Lower leg skin (tissue), 4 donors: ENCODE measurements around the gene CCDC169. TPM values are rescaled to one million over a fixed set of nuclear protein-coding genes. Genes with fewer than 3 reads are reported as not detected.
"Not testable (repeated sequence)": the region's sequence is repeated elsewhere in the genome, so short reads cannot be mapped to it uniquely, and the experiment has no call there.

ENCODE experiments used
- DNase-seq, 2 donors: peaks; one replicate each; pipeline ENCODE4 v3.0.0-alpha.2; 2019; ENCODE audit warnings: low spot score in 2 of 2
- H3K4me3 ChIP-seq: fragments of 200-600 bp; sonication (generic); 2 replicates; pipeline ENCODE4 v1.5.1; 2017; ENCODE audit warnings: mild to moderate bottlenecking, low read depth; ENCODE audit not compliant: poor library complexity, severe bottlenecking
- CTCF ChIP-seq, 3 donors: fragments of 450-650 bp; IDR thresholded peaks; one replicate each; pipeline ENCODE4 v1.5.1; 2016; ENCODE audit warnings: antibody characterized with exemption in 3 of 3, mild to moderate bottlenecking in 3 of 3, moderate library complexity in 2 of 3
- POLR2A ChIP-seq, 2 donors: fragments of 450-650 bp; IDR thresholded peaks; one replicate each; pipeline ENCODE4 v1.6.1; 2016 to 2017; ENCODE audit warnings: antibody characterized with exemption in 2 of 2, mild to moderate bottlenecking in 1 of 2, moderate library complexity in 1 of 2
- WGBS, 2 donors: methylation state at CpG; one replicate each; pipeline ENCODE4 v1.1.5; 2018; 5-methylcytosine and 5-hydroxymethylcytosine counted together
- intact Hi-C: fragments of 100-400 bp; cut with DNase I; formaldehyde crosslinking; loops from one replicate; pipeline ENCODE4 v1.15.0; 2023; ENCODE audit warnings: low total_unique reads
- total RNA-seq, 4 donors: library from RNA; depleted of rRNA; stranded (reverse); fragments of >200 nt; gene quantifications; one replicate each; pipeline ENCODE4 v1.1.0, GENCODE V29; 2016

CCDC169 gene
- total RNA-seq, 4 donors from 2014 or later: 0.47 to 0.49 TPM; not detected in 2

- no peak for DNase-seq
- no peak overlapping the region for H3K4me3 ChIP-seq
- no peak for TF ChIP-seq CTCF (IDR thresholded peaks at IDR 0.05)
- TF ChIP-seq POLR2A (IDR thresholded peaks at IDR 0.05): no peak
- intact Hi-C loops: loop anchor here (5.0 kb wide), 1 partner anchor 639 kb away; no protein-coding TSS in a partner anchor
Observed at GRCh38 chr13:36332986-36333385, 35.4 kb upstream of the CCDC169 start.

GRCh38 chr13:36332255-36332654 lies 34.6 kb upstream of the CCDC169 start:
- intact Hi-C loops: loop anchor here (5.0 kb wide), 1 partner anchor 640 kb away; no protein-coding TSS in a partner anchor

GRCh38 chr13:36331280-36331679 lies 33.7 kb upstream of the CCDC169 start:
- 81 to 86% methylated on average over 4 of the region's 4 CpGs for WGBS, 2 donors

More at GRCh38 chr13:36332255-36332654, 34.6 kb upstream of the CCDC169 start:
- not testable (repeated sequence) for H3K4me3 ChIP-seq, DNase-seq

DNA sequence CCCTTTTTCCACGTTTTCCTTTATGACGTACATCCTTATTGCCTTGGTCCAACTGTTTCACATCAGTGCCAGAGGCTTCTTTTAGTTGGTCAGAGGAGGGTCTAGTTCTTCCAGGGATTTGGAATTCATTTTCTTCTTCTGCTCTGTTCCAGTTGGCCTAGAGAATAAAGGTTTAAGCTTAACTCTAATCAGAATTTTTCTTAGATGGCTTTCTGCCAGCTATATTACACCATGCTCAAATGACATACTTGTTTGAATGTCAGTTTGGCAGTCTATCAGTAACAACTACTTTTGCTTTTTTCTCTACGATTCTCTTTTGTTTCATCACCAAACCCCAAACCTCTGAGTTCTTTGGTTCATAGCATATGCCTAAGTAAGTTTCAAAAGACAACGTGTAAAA lies 31.7 kb upstream of the CCDC169 start:
- TF ChIP-seq POLR2A (IDR thresholded peaks at IDR 0.05) (no peak), CTCF (IDR thresholded peaks at IDR 0.05) (no peak)
- DNase-seq: no peak
- intact Hi-C loops: no loop called here
- 64 to 75% methylated on average over 4 of the region's 4 CpGs for WGBS, 2 donors
- no peak overlapping the region for H3K4me3 ChIP-seq

More at GRCh38 chr13:36331280-36331679, 33.7 kb upstream of the CCDC169 start:
- TF ChIP-seq POLR2A (IDR thresholded peaks at IDR 0.05): no peak
- TF ChIP-seq CTCF (IDR thresholded peaks at IDR 0.05): no peak
- H3K4me3 ChIP-seq: no peak overlapping the region
- intact Hi-C loops: loop anchor here (5.0 kb wide), 1 partner anchor 641 kb away; no protein-coding TSS in a partner anchor
- DNase-seq: no peak

DNA sequence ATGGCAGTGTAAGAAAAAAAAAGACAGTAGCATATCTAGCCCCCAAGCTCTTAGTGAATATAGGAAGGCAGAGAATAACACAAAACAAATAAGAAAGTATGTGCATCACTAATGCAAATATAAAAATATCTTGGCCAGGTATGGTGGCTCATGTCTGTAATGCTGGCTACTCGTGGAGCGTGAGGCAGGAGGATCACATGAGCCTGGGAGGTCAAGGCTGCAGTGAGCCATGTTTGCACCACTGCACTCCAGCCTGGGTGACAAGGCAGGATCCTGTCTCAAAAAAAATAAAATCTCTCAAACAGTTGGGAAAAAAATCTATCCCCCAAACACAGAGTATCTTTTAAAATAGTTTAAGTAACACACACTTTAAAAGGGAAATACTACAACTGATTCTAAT lies 31.2 kb upstream of the CCDC169 start:
- no peak overlapping the region for H3K4me3 ChIP-seq
- intact Hi-C loops: no loop called here
- no peak for DNase-seq
- WGBS, 2 donors: 91 to 92% methylated on average over 2 of the region's 2 CpGs
- no peak for TF ChIP-seq POLR2A (IDR thresholded peaks at IDR 0.05)
- TF ChIP-seq CTCF (IDR thresholded peaks at IDR 0.05): no peak

DNA sequence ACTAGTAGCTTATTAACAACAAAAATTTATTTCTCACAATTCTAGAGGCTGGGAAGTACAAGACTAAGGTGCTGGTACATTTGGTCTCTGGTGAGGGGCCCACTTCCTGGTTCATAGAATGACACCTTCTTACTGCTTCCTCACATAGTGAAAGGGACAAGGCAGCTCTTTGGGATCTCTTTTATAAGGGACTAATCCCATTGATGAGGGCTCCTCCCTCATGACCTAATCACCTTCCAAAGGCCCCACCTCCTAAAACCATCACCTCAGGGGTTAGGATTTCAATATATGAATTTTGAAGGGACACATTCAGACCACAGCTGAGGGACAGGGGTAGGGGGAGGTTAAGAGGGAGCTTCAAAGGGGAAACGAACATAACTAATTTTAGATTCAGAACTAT lies 28.3 kb upstream of the CCDC169 start:
- TF ChIP-seq CTCF (IDR thresholded peaks at IDR 0.05): no peak
- no peak for TF ChIP-seq POLR2A (IDR thresholded peaks at IDR 0.05)
- DNase-seq: no peak
- intact Hi-C loops: no loop called here
- no peak overlapping the region for H3K4me3 ChIP-seq
- WGBS, 2 donors: 92% methylated on average over 1 of the region's 1 CpG

DNA sequence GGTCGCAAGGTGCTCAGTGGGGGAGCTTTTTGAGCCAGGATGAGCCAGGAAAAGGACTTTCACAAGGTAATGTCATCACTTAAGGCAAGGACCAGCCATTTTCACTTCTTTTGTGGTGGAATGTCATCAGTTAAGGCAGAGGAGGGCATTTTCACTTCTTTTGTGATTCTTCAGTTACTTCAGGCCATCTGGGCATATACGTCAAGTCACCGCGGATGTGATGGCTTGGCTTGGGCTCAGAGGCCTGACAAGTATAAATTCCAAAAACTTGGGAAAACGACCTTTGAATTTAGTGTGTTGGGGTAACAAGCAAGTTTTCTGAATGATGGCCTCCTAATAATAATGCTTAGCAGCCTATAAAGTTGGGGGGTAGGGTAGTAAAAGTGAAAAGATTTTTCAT lies 27.3 kb upstream of the CCDC169 start:
- DNase-seq, intact Hi-C loops, H3K4me3 ChIP-seq: not testable (repeated sequence)
- 84 to 90% methylated on average over 5 of the region's 5 CpGs for WGBS, 2 donors
